ENCODE results near the gene PARP6.

PARP6 gene

DNA sequence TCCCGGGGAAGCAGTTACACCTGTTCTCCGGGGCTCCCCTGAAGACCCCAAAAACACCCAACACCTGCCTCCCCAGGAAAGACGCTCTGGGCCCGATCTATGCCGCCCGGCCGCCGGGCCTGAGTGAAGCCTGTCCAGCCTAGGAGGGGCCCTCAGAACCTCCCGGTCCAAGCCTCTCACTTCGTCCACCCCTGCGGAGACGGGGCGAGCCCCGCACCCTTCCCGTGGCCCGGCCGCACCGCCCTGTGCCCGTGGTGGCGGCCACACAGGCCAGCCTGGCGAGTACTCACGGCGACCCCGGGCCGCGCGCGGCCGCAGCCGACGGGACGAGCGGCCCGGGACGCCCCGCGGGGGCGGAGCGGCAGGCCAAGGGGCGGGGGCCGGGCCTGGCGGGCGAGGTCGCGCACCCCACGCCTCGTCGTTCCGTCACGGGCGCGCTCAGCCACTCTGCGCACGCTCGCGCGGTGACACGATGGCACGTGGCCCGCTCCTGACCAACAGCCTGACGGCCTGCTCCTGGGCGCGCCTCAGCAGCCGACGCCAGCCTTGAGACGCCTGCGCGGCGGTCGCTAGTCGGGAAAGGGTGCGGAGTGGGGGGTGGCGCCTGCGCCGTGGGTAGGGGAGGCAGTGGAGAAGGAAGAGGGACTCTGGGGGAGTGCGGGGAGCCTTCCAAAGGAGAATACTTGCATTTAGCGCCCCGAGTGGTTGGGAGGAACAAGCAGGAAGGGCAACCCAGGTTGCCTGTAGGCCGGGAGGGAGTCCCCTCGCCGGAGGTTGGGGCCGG is at the start of gene PARP6:
PARP6 (minus strand) TSS at position 342 of the 784 bp plus-strand sequence. CDS start 5,077 bp downstream, outside the sequence.
- DNase-seq = peak; percentile 99

DNA sequence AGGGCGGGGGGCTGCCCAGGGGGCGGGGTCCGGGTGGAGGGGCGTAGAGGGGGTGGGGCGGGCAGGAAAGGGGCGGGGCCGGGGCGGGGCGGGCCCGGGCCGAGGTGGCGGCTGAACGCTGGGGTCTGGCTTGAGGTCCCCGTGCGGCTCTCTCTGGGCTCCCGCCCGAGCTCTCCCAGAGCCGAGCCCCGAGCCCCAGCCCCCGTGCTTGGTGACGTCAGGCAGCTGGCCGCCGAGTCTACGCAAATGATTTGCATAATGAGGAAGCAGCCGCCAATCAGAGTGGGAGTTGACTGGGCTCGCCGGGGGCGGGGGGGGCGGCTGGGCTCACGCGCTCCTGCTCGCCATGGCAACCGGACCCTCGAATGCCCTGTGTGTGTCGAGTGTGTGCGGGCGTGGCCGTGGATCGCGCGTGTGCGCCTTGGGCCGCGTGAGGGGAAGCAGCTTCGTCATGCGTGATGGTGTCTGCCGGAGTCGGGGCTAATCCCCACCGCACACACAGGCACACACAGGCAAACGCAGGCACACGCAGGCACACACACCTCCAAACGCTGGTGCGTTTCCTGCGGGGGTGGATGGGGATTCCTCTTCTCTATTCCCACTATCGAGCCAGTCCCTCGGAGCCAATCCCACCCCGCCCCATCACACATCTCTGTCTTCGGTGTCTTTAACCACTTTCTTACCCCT is 47.8 kb upstream of the PARP6 start, which contains the start of gene CELF6:
CELF6 (minus strand) TSS at position 173 of the 687 bp plus-strand sequence. CDS start 283 bp downstream, outside the sequence.
- peak; percentile 56 for DNase-seq

- peak; percentile 30 for DNase-seq
These were observed 47.1 kb upstream of the PARP6 start for GRCh38 chr15:72319360-72319984.

DNA sequence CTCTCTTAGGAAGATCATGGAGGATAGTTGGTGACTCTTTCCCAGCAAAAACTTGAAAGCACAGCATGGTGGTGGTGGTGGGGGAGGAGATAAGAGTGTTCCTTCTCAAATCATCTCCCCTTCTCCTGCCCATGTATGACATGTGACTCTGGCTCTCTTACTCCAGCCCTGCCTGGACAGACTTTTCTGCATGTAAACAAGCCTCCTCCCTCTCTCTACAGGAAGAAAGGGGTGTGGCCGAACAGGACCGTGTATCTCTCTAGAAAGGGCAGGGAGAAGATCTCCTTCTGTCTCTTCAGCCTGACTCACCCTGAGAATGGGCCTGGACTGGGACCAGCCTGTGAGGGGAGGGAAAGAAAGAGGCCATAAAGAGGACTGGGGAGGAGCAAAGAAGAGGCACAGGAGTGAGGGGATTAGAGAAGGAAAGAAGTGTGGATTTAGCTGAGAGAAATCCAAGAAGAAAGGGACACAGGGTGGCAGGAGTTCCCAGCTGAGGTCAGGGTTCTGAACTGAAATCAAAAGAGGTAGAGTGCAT is 46.1 kb upstream of the PARP6 start:
- no peak for DNase-seq

DNA sequence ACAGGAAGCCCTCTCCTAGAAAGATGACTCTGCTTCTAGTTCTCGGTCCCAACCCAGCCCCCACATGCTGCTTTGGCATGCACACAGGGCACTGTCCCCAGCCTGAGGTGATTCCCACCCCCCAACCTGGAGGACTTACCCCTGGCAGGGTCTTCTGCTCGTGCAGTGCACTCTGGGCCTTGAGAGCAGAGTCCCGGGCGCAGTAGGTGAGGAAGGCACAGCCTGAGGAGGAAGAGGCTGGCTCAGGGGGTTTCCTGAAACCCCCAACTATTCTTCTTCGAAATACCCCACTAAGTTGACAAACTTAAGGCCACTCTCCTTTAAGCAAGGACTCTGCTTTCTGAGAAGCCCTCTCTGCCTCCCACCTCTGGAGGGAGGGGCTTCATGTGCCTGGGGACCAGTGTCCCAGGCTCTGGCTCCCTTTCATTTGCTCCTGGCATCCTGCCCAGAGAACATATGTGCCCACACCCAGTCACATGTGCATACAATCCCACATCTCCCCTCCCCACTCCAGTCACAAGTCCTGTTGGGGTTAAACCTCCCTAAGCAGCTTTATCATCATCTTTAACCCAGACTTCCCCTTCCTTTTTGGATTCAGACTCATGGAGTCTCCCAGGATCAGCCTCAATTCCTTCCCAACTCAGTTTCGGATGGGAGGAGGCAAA is 43.5 kb upstream of the PARP6 start:
- DNase-seq = no peak

DNA sequence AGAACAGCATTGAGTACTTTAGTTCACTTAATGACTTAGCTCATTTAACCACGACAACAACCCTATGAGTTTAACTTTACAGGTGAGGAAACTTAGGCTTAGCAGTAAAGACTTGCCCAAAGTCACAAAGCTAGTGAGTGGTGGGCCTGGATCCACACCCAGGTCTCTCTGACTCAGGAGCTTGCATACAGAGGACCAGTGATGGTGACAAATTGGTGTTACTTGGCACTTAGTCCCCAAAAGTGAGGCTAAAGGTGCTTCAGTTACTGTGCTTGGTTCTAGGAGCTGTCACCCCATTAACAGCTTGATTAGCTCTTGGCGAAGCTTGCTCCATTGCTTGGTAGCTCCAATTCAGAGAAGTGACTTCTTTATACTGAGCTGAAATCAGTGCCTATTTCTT is 41.5 kb upstream of the PARP6 start:
- DNase-seq = no peak

DNA sequence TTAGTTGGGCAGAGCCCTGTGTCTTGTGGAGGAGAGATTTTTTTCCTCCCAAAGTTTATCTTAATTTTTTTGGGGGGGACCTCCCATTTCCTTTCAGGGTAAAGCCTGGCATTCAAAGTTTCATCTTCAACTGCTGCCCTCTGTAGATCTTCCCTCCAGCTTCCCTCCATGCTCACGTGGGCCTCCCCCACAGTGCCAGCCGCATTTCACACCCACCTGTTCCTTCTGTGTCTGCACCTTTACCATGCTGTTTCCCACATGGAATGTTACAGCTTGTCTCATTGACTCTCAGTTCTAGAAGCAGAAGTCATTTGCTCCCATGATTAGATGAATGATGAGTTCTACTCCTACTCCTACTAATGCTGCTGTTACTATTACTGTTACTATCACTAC is 41.1 kb upstream of the PARP6 start:
- no peak for DNase-seq

- peak; percentile 72 for DNase-seq
These were observed 40.5 kb upstream of the PARP6 start for GRCh38 chr15:72312605-72313447.

GRCh38 chr15:72307026-72307425 is 34.7 kb upstream of the PARP6 start:
- DNase-seq = no peak

DNA sequence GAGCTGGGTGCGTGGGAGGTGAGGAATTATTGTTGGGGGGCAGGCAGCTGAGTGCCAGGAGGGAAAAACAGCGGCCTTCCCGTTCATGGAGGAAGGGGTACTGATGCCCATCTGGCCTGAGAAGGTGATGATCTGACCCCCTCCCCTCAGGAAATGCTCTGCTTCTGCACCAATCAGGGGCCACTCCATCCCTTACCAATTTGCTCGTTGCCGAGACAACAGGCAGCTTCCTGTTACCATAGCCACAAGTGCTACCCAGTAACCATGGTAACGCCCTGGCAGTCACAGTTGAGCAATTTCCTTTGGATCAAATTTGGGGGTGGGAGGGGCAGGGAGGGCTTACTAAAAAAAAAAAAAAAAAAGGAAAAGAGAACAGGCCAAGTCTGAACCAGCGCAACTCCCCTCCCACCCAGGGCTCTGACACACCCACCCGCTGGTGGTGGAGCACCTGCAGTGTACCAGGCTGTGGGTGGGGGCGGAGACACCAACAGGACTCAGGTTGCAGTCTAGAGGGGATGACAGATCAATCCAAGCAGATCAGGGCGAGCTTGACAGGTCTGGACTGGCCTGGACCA is 33.9 kb upstream of the PARP6 start:
- DNase-seq = peak; percentile 74

DNA sequence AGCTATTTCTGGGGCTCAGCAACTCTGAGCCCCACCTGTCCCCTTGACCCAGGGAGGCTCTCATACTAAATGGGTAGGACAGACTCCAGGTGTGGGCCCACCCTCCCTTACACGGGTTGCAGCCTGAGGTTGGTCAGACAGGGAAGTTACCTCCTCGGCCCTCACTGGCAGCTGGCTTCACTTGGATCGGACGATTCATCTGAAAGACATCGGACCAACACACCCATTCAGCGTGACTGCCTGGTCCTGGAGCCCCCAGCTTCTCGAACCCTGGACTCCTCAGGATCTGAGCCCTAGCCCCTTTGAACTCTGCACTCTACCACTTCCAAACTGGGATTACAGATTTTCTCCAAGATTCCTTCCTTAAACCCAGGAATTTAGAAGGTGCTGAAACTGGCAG is 32.2 kb upstream of the PARP6 start:
- no peak for DNase-seq

DNA sequence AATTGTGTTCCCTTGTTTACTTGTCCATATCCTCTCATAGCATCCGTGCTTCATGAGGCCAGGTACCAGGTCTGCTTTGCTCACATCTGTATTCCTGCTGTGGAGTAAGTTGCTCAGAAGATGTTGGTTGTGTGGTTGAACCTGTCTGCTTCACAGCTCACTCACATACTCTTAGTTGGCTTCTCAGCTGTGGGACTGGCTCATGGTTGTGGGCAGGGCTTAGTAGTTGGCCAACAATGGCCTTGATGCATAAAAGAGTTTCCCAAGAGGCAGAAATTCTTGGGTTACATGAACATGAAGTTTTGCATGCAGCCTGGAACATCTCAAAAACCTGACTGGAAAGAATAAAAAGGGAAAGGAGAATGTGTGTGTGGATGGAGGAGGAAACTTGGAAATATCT is 30.6 kb upstream of the PARP6 start:
- DNase-seq = no peak

DNA sequence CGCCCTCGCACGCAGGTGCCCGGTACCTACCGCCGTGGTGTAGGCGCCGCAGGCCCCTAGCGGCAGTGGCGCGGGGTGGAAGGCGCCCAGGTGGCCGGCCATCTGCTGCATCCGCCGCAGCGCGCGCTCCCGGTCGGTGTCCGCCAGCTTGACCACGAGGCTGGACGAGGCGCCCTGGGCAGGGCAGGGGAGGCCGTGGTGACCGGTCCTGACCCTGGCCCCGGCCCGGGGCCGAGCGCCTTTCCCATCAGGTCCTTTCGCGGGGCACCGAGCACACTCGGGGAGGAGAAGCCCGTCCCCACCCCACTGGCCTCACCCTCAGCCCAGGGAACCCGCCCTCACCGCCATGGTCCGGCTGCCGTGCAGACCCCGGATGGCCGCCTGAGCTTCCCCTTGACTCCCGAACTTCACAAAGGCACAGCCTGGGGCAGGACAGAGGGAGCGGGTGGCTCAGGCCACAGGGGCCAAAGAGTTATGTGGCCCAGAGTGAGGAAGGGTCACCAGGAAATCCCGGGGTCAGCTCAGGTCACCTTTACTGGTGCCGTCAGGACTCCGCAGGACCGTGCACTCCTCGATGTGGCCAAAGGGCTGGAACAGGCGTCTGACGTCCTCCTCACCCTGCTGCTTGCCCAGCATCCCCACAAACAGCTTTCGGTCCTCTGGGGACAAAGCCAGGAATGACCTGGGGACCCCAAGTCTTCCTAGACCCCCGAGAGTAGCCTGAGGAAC is 17.4 kb upstream of the PARP6 start:
- DNase-seq = no peak

DNA sequence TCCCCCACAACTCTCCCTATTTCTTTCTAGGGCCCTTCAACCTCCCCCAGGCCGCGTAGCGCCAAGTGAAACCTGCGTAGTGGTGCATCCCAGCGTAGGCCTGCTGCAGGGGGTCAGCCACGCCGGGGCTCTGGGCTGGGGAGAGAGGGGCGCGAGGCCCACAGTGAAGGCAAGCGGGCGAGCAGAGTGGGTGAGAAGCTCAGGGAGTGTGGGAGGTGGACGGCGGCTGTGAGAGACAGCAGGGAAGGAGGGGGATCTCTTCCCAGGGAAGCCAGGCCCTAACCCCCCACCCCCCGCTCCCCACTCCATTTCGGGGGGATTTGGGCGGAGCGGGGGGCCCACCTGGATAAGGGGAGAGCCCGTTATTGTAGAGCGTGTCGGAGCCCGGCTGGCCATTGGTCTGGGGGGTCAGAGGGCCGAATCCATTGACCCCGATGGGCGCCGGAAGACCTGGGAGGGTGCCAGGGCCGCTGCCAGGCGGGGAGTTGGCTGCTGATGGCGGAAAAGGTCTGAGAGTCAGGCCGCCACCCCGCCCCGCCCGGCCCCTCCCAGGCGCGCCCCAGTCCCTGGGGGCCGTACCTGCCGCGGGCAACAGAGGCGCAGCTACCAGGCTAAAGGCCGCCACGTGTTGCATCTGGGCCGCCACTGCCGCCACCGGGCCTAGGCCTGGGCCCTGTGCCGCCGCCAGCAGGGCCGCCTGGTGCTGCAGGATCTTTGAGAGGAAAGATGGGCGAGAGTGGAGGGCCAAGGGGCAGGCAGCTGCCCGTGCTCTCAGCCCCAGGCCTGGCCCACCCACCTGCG is 16.6 kb upstream of the PARP6 start:
- DNase-seq = no peak

- DNase-seq = peak; percentile 36
These were observed 13.7 kb upstream of the PARP6 start for GRCh38 chr15:72285927-72286516.

DNA sequence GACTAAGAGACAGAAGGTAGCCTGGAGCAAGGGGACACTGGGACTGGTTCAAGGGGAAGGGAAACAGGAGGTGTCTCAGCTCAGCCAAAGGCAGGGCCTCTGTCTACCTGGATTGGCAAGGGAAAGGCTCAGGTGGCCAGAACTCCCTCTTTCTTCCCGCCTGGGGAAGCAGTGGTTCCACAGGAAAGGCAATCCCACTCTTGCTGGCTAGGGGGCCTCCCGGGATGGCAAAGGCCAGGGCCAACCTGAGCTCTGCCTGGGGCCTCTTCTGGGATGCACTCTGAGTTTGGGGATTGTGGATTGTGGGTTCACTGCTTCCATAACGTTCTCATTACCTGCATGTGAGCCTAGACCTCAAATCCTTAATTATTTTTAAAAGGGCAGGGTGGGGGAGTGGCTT is 13.0 kb upstream of the PARP6 start:
- DNase-seq = no peak

DNA sequence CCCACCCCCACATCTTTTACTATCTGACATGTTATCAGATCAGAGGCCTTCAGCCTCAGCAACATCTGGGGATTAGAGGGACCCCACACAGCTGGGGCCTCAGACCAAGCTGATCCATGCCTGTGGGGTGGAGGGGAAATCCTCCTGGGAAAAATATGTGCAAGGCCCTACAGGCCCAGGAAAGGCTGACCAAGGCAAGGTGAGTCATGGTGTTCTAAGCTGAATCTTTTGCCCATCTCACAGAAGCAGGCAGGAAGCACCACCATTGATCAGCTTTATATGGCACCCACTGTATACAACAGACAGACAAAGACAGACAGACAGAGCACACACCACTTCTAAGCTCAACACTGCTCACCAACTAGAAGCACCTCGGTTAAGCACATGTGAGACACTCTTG is 12.4 kb upstream of the PARP6 start:
- no peak for DNase-seq

DNA sequence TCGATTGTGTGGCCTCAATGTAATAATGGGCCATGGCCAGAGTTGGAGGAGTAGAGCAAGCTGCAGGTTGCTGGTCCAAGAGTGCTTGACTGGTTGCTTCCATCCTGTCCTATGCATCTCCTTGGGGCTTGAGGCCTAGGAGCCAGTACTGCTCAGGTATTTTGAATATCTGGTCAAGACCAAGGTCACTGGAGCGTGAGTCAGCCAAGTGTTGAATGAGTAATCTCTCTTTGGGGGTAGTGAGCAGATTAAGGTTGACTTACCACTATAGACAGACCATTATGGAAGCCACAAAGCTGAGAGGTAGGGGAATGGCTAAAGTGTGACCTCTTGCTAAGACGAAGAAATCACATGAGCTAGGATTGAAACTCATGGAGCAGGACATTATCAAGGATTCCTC is 9.4 kb upstream of the PARP6 start:
- DNase-seq = no peak

GRCh38 chr15:72280751-72281150 is 8.4 kb upstream of the PARP6 start:
- no peak for DNase-seq

- DNase-seq = no peak
These were observed 6.4 kb upstream of the PARP6 start for GRCh38 chr15:72278737-72279136.
